Activated naive CD8-positive, alpha-beta T cell treated with anti-CD3 and anti-CD28 coated beads, Interleukin-2, amount 50 U/mL, for 24 hours (primary cell): Measurements from ENCODE around the gene ZCCHC17.

Source experiments
- ATAC-seq: fragments of 150-1000 bp; cut with Tn5 transposase; one replicate; pipeline ENCODE4 v1.10.0; 2021
- DNase-seq: peaks from one replicate; pipeline ENCODE4 v3.0.0; 2021
- H3K27ac Mint-ChIP-seq: one replicate; pipeline ENCODE4 v1.8.0; 2021; ENCODE audit warnings: mild to moderate bottlenecking, mixed read lengths
- H3K27me3 Mint-ChIP-seq: one replicate; pipeline ENCODE4 v1.8.0; 2021; ENCODE audit warnings: mixed read lengths
- H3K36me3 Mint-ChIP-seq: one replicate; pipeline ENCODE4 v1.8.0; 2021; ENCODE audit warnings: low read depth, mixed read lengths
- H3K4me1 Mint-ChIP-seq: one replicate; pipeline ENCODE4 v1.8.0; 2021; ENCODE audit warnings: mixed read lengths
- H3K4me3 Mint-ChIP-seq: one replicate; pipeline ENCODE4 v1.8.0; 2021; ENCODE audit warnings: mild to moderate bottlenecking, moderate library complexity, mixed read lengths
- H3K9me3 Mint-ChIP-seq: one replicate; pipeline ENCODE4 v1.8.0; 2021; ENCODE audit warnings: mixed read lengths

ZCCHC17 gene

GRCh38 chr1:31289021-31289420 is 7.8 kb upstream of the ZCCHC17 start:
- no peak for ATAC-seq
- H3K9me3 Mint-ChIP-seq = no peaks in the 10 kb centered on the region

GRCh38 chr1:31295874-31296485 is 852 bp upstream of the ZCCHC17 start:
- H3K4me1 Mint-ChIP-seq = peaks cover 31% of the 10 kb centered on the region
- H3K27me3 Mint-ChIP-seq = no peaks in the 10 kb centered on the region
- H3K27ac Mint-ChIP-seq = no peak overlapping the region
- ATAC-seq (no peak), DNase-seq (no peak)
- no peaks in the 10 kb centered on the region for H3K9me3 Mint-ChIP-seq
- peaks cover 32% of the 10 kb centered on the region for H3K36me3 Mint-ChIP-seq
- no peak overlapping the region for H3K4me3 Mint-ChIP-seq

More at GRCh38 chr1:31289021-31289420, 7.8 kb upstream of the ZCCHC17 start:
- H3K4me3 Mint-ChIP-seq = no peak overlapping the region
- no peaks in the 10 kb centered on the region for H3K4me1 Mint-ChIP-seq
- DNase-seq = no peak
- H3K27me3 Mint-ChIP-seq = no peaks in the 10 kb centered on the region
- H3K27ac Mint-ChIP-seq = no peak overlapping the region
- peaks cover 55% of the 10 kb centered on the region for H3K36me3 Mint-ChIP-seq

- DNase-seq = no peak
- H3K4me3 Mint-ChIP-seq = no peak overlapping the region
- no peak for ATAC-seq
Measured at GRCh38 chr1:31297277-31298247, 730 bp downstream of the ZCCHC17 start.

GRCh38 chr1:31299365-31299764 is 2.5 kb downstream of the ZCCHC17 start:
- ATAC-seq (no peak), DNase-seq (no peak)
- H3K4me3 Mint-ChIP-seq = no peak overlapping the region
- no peaks in the 10 kb centered on the region for H3K9me3 Mint-ChIP-seq
- H3K4me1 Mint-ChIP-seq = peaks cover 31% of the 10 kb centered on the region
- H3K27ac Mint-ChIP-seq = no peak overlapping the region
- no peaks in the 10 kb centered on the region for H3K27me3 Mint-ChIP-seq
- peaks cover 8% of the 10 kb centered on the region for H3K36me3 Mint-ChIP-seq

More at GRCh38 chr1:31297277-31298247, 730 bp downstream of the ZCCHC17 start:
- Mint-ChIP-seq H3K36me3 (peaks cover 19% of the 10 kb centered on the region), H3K27ac (no peak overlapping the region), H3K9me3 (no peaks in the 10 kb centered on the region), H3K4me1 (peaks cover 31% of the 10 kb centered on the region), H3K27me3 (no peaks in the 10 kb centered on the region)

GRCh38 chr1:31300193-31300592 is 3.4 kb downstream of the ZCCHC17 start:
- DNase-seq (no peak), ATAC-seq (no peak)
- Mint-ChIP-seq H3K9me3 (no peaks in the 10 kb centered on the region), H3K27me3 (no peaks in the 10 kb centered on the region), H3K4me3 (no peak overlapping the region), H3K36me3 (peaks cover 5% of the 10 kb centered on the region), H3K4me1 (peaks cover 26% of the 10 kb centered on the region), H3K27ac (no peak overlapping the region)

GRCh38 chr1:31302709-31303441 is 6.0 kb downstream of the ZCCHC17 start:
- DNase-seq = no peak
- no peak overlapping the region for H3K4me3 Mint-ChIP-seq
- no peak overlapping the region for H3K27ac Mint-ChIP-seq
- H3K9me3 Mint-ChIP-seq = no peaks in the 10 kb centered on the region
- no peaks in the 10 kb centered on the region for H3K27me3 Mint-ChIP-seq
- ATAC-seq = no peak
- H3K36me3 Mint-ChIP-seq = peaks cover 9% of the 10 kb centered on the region
- peaks cover 19% of the 10 kb centered on the region for H3K4me1 Mint-ChIP-seq

GRCh38 chr1:31306278-31306677 is 9.4 kb downstream of the ZCCHC17 start:
- Mint-ChIP-seq H3K4me1 (peaks cover 2% of the 10 kb centered on the region), H3K36me3 (peaks cover 23% of the 10 kb centered on the region), H3K27ac (no peak overlapping the region), H3K4me3 (no peak overlapping the region), H3K27me3 (no peaks in the 10 kb centered on the region), H3K9me3 (no peaks in the 10 kb centered on the region)
- ATAC-seq (no peak), DNase-seq (no peak)

- Mint-ChIP-seq H3K27ac (no peak overlapping the region), H3K4me1 (peaks cover 2% of the 10 kb centered on the region), H3K9me3 (no peaks in the 10 kb centered on the region)
Measured at GRCh38 chr1:31308036-31308435, 11.2 kb downstream of the ZCCHC17 start.

GRCh38 chr1:31310198-31310597 is 13.4 kb downstream of the ZCCHC17 start:
- Mint-ChIP-seq H3K4me1 (peaks cover 2% of the 10 kb centered on the region), H3K9me3 (no peaks in the 10 kb centered on the region), H3K27me3 (no peaks in the 10 kb centered on the region), H3K27ac (no peak overlapping the region), H3K36me3 (peaks cover 45% of the 10 kb centered on the region), H3K4me3 (no peak overlapping the region)
- ATAC-seq (no peak), DNase-seq (no peak)

More at GRCh38 chr1:31308036-31308435, 11.2 kb downstream of the ZCCHC17 start:
- DNase-seq = no peak
- no peak for ATAC-seq
- Mint-ChIP-seq H3K27me3 (no peaks in the 10 kb centered on the region), H3K4me3 (no peak overlapping the region), H3K36me3 (peaks cover 32% of the 10 kb centered on the region)

GRCh38 chr1:31315902-31316301 is 19.1 kb downstream of the ZCCHC17 start:
- Mint-ChIP-seq H3K36me3 (peaks cover 55% of the 10 kb centered on the region), H3K4me1 (no peaks in the 10 kb centered on the region), H3K9me3 (no peaks in the 10 kb centered on the region), H3K27ac (no peak overlapping the region), H3K4me3 (no peak overlapping the region), H3K27me3 (no peaks in the 10 kb centered on the region)
- no peak for ATAC-seq
- DNase-seq = no peak

- no peaks in the 10 kb centered on the region for H3K27me3 Mint-ChIP-seq
- H3K36me3 Mint-ChIP-seq = peaks cover 54% of the 10 kb centered on the region
- no peaks in the 10 kb centered on the region for H3K4me1 Mint-ChIP-seq
- DNase-seq = no peak
- no peaks in the 10 kb centered on the region for H3K9me3 Mint-ChIP-seq
- H3K27ac Mint-ChIP-seq = no peak overlapping the region
- no peak for ATAC-seq
- no peak overlapping the region for H3K4me3 Mint-ChIP-seq
Measured at GRCh38 chr1:31318146-31318545, 21.3 kb downstream of the ZCCHC17 start.

- no peaks in the 10 kb centered on the region for H3K27me3 Mint-ChIP-seq
- DNase-seq = no peak
- H3K4me3 Mint-ChIP-seq = no peak overlapping the region
- ATAC-seq = no peak
- no peaks in the 10 kb centered on the region for H3K4me1 Mint-ChIP-seq
- H3K36me3 Mint-ChIP-seq = peaks cover 24% of the 10 kb centered on the region
- H3K9me3 Mint-ChIP-seq = no peaks in the 10 kb centered on the region
- no peak overlapping the region for H3K27ac Mint-ChIP-seq
Measured at GRCh38 chr1:31324093-31324492, 27.3 kb downstream of the ZCCHC17 start.

- DNase-seq (no peak), ATAC-seq (no peak)
- Mint-ChIP-seq H3K36me3 (peaks cover 21% of the 10 kb centered on the region), H3K9me3 (no peaks in the 10 kb centered on the region), H3K4me3 (no peak overlapping the region), H3K4me1 (no peaks in the 10 kb centered on the region), H3K27me3 (no peaks in the 10 kb centered on the region), H3K27ac (no peak overlapping the region)
Measured at GRCh38 chr1:31324992-31325391, 28.2 kb downstream of the ZCCHC17 start.

GRCh38 chr1:31326461-31326860 is 29.6 kb downstream of the ZCCHC17 start:
- no peak overlapping the region for H3K4me3 Mint-ChIP-seq

More at GRCh38 chr1:31326461-31326860, 29.6 kb downstream of the ZCCHC17 start:
- no peaks in the 10 kb centered on the region for H3K4me1 Mint-ChIP-seq
- ATAC-seq = peak; percentile 71
- no peak for DNase-seq
- no peaks in the 10 kb centered on the region for H3K9me3 Mint-ChIP-seq
- peaks cover 8% of the 10 kb centered on the region for H3K36me3 Mint-ChIP-seq
- H3K27ac Mint-ChIP-seq = no peak overlapping the region
- H3K27me3 Mint-ChIP-seq = no peaks in the 10 kb centered on the region
